Sigmoid colon (tissue), 7 donors: ENCODE measurements around the gene TERB1. TPM values are rescaled to one million over a fixed set of nuclear protein-coding genes. Genes with fewer than 3 reads are reported as not detected.

Source experiments
- DNase-seq: peaks from one replicate; pipeline ENCODE4 v3.0.0-alpha.2; 2019
- H3K27ac ChIP-seq, 4 donors: fragments of 200-600 bp; sonication (generic); one replicate each; pipeline ENCODE4 v1.5.1; 2016 to 2019; ENCODE audit warnings: mild to moderate bottlenecking in 1 of 4
- H3K27me3 ChIP-seq, 3 donors: fragments of 200-600 bp; sonication (generic); one replicate each; pipeline ENCODE4 v1.5.1; 2019; ENCODE audit warnings: mild to moderate bottlenecking in 1 of 3
- H3K36me3 ChIP-seq, 4 donors: fragments of 200-600 bp; sonication (generic); one replicate each; pipeline ENCODE4 v1.5.1; 2016 to 2019
- H3K4me1 ChIP-seq, 4 donors: fragments of 200-600 bp; sonication (generic); one replicate each; pipeline ENCODE4 v1.5.1; 2017 to 2019
- H3K4me3 ChIP-seq, 4 donors: fragments of 200-600 bp; sonication (generic); one replicate each; pipeline ENCODE4 v1.5.1; 2017 to 2019; ENCODE audit warnings: mild to moderate bottlenecking in 2 of 4, moderate library complexity in 1 of 4
- H3K9me3 ChIP-seq, 4 donors: fragments of 200-600 bp in 3 of 4; sonication (generic) in 3 of 4; one replicate each; pipeline versions ENCODE4 v1.5.1 to v1.6.1; 2013 to 2019
- EP300 ChIP-seq, 4 donors: sonication (generic); formaldehyde crosslinking; IDR thresholded peaks; one replicate each; pipeline ENCODE4 v1.6.1; 2017; ENCODE audit warnings: antibody characterized with exemption in 4 of 4
- POLR2A ChIP-seq, 2 donors: fragments of 450-650 bp; IDR thresholded peaks; one replicate each; pipeline ENCODE4 v1.6.1; 2016; ENCODE audit warnings: antibody characterized with exemption in 2 of 2, mild to moderate bottlenecking in 2 of 2, moderate library complexity in 2 of 2
- POLR2AphosphoS5 ChIP-seq, 4 donors: sonication (generic); formaldehyde crosslinking; IDR thresholded peaks; one replicate each; pipeline ENCODE4 v1.6.1; 2017; ENCODE audit warnings: antibody characterized with exemption in 4 of 4
- WGBS, 2 donors: extraction: QIAGEN DNeasy Blood & Tissue Kit; methylation state at CpG; one replicate each; pipeline ENCODE4 v1.1.7; 2013; 5-methylcytosine and 5-hydroxymethylcytosine counted together
- intact Hi-C: fragments of 100-400 bp; cut with DNase I; formaldehyde crosslinking; loops from one replicate; pipeline ENCODE4 v1.15.1; 2023
- polyA plus RNA-seq, 3 donors: library from polyadenylated mRNA; stranded (reverse); fragments of 200-250 nt; gene quantifications; one replicate each; pipeline ENCODE4 v1.2.3, GENCODE V29; 2013
- total RNA-seq, 4 donors: library from RNA; depleted of rRNA; stranded (reverse); fragments of >200 nt; gene quantifications; one replicate each; pipeline ENCODE4 v1.1.0, GENCODE V29; 2016
- TF ChIP-seq, protein P1 (sequence below), 4 experiments: fragments of 450-650 bp in 3 of 4; fragments of 200-600 bp in 1 of 4; IDR thresholded peaks; one replicate each; pipeline ENCODE4 v1.5.1; 2016 to 2019; ENCODE audit warnings: antibody characterized with exemption in 4 of 4, mild to moderate bottlenecking in 3 of 4, moderate library complexity in 2 of 4
- donor health status: healthy with polysubstance abuse.
- donor health status: Bipolar disorder and iron deficiency.
- donor health status: healthy.

The TERB1 gene
- total and polyA plus RNA-seq, 7 donors: under 0.01 to 0.03 TPM; not detected in 5

DNA sequence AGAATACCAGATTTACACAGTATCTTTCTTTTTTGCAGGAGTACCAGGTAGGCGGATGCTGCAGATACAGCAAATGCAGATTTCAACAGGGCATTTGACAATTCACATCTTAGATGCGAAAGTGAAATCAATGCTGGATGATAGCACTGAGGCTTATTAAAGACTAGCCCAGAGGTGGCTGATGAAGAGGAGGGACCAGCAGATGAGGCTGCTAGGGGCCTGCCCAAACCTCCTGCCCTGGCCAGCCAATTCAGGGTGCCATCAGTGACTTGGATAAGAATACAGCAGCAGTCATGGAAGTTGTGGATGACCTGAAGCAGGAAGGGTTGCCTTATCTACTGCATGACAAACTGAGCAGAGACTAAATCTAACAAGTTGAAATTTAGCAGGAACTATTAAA is 48.4 kb downstream of the TERB1 start:
- TF ChIP-seq, protein P1, sequence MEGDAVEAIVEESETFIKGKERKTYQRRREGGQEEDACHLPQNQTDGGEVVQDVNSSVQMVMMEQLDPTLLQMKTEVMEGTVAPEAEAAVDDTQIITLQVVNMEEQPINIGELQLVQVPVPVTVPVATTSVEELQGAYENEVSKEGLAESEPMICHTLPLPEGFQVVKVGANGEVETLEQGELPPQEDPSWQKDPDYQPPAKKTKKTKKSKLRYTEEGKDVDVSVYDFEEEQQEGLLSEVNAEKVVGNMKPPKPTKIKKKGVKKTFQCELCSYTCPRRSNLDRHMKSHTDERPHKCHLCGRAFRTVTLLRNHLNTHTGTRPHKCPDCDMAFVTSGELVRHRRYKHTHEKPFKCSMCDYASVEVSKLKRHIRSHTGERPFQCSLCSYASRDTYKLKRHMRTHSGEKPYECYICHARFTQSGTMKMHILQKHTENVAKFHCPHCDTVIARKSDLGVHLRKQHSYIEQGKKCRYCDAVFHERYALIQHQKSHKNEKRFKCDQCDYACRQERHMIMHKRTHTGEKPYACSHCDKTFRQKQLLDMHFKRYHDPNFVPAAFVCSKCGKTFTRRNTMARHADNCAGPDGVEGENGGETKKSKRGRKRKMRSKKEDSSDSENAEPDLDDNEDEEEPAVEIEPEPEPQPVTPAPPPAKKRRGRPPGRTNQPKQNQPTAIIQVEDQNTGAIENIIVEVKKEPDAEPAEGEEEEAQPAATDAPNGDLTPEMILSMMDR (IDR thresholded peaks at IDR 0.05): no peak
- no peak for TF ChIP-seq POLR2A (IDR thresholded peaks at IDR 0.05)
- no peak for TF ChIP-seq POLR2AphosphoS5 (IDR thresholded peaks at IDR 0.05)
- TF ChIP-seq EP300 (IDR thresholded peaks at IDR 0.05): no peak
- WGBS, 2 donors: 97% methylated on average over 2 of the region's 2 CpGs
- intact Hi-C loops: loop anchor here (5.0 to 10.0 kb wide), 4 partner anchors 91 to 348 kb away; partner anchors contain the start of genes CKLF and TK2
- peaks cover 0 to 12% (median 0%) of the 10 kb centered on the region in 4 donors for H3K36me3 ChIP-seq
- H3K27ac ChIP-seq: no peak overlapping the region
- H3K4me3 ChIP-seq: no peak overlapping the region
- H3K4me1 ChIP-seq: peaks cover 0 to 34% (median 32%) of the 10 kb centered on the region in 4 donors
- DNase-seq: no peak
- no peaks in the 10 kb centered on the region for H3K9me3 ChIP-seq
- no peaks in the 10 kb centered on the region for H3K27me3 ChIP-seq

DNA sequence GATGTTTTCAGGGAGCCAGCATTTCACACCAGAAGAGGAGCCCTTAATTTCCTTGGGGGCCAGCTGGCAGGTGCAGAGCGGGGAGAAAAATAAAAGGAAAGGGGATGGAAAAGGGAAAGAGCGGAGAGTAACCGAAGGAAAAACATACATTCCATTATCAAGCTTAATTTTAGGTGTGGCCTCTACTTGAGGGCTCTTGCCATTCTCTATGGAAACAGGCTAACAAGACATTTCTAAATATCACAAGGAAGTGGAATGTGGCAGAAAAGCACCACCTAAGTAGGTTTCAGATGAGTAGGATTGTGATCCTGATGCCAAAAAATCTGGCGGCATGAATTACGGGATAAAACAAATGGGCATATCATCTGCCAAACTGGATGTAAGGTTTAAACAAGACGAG is 49.0 kb downstream of the TERB1 start:
- WGBS, 2 donors: 80 to 85% methylated on average over 6 of the region's 6 CpGs
- no peak for DNase-seq
- intact Hi-C loops: loop anchor here (5.0 to 10.0 kb wide), 4 partner anchors 90 to 348 kb away; partner anchors contain the start of genes CKLF and TK2

DNA sequence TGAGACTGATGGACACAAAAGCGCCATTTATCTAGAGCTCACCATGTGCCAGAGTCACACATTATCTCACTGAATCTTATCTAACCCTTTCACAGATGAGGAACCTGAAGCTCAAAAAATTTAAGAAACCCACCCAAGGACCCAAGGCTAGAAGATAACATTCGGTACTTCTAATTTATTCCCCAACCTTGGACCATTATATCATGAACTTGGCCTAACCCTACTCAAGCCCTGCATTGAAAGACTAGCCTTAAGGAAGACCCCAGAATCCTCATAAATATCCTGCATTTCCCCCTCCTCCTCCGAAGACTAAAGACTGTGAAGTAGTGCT is 49.4 kb downstream of the TERB1 start:
- intact Hi-C loops: loop anchor here (5.0 to 10.0 kb wide), 4 partner anchors 90 to 347 kb away; partner anchors contain the start of genes CKLF and TK2
- TF ChIP-seq, protein P1 (IDR thresholded peaks at IDR 0.05): peak in 2 of 4 experiments; percentile 24 to 42
- TF ChIP-seq EP300 (IDR thresholded peaks at IDR 0.05): no peak
- no peak for DNase-seq
- Histone ChIP-seq H3K4me3 (peak overlapping the region; percentile 78 to 96 (median 94)), H3K27me3 (no peaks in the 10 kb centered on the region), H3K27ac (peak overlapping the region; percentile 87 to 96 (median 90)), H3K4me1 (peaks cover 0 to 43% (median 38%) of the 10 kb centered on the region in 4 donors), H3K36me3 (peaks cover 0 to 22% (median 0%) of the 10 kb centered on the region in 4 donors), H3K9me3 (no peaks in the 10 kb centered on the region)
- WGBS, 2 donors: 31 to 50% methylated on average over 3 of the region's 3 CpGs

More for the DNA sequence above, 49.0 kb downstream of the TERB1 start:
- no peaks in the 10 kb centered on the region for H3K9me3 ChIP-seq
- H3K36me3 ChIP-seq: peaks cover 0 to 17% (median 0%) of the 10 kb centered on the region in 4 donors
- H3K27me3 ChIP-seq: no peaks in the 10 kb centered on the region
- TF ChIP-seq POLR2A (IDR thresholded peaks at IDR 0.05) (no peak), POLR2AphosphoS5 (IDR thresholded peaks at IDR 0.05) (no peak), EP300 (IDR thresholded peaks at IDR 0.05) (no peak)
- TF ChIP-seq, protein P1 (IDR thresholded peaks at IDR 0.05): no peak
- H3K27ac ChIP-seq: peak overlapping the region in 1 of 4 donors; percentile 90
- H3K4me1 ChIP-seq: peaks cover 0 to 38% (median 34%) of the 10 kb centered on the region in 4 donors
- H3K4me3 ChIP-seq: peak overlapping the region in 1 of 4 donors; percentile 94

DNA sequence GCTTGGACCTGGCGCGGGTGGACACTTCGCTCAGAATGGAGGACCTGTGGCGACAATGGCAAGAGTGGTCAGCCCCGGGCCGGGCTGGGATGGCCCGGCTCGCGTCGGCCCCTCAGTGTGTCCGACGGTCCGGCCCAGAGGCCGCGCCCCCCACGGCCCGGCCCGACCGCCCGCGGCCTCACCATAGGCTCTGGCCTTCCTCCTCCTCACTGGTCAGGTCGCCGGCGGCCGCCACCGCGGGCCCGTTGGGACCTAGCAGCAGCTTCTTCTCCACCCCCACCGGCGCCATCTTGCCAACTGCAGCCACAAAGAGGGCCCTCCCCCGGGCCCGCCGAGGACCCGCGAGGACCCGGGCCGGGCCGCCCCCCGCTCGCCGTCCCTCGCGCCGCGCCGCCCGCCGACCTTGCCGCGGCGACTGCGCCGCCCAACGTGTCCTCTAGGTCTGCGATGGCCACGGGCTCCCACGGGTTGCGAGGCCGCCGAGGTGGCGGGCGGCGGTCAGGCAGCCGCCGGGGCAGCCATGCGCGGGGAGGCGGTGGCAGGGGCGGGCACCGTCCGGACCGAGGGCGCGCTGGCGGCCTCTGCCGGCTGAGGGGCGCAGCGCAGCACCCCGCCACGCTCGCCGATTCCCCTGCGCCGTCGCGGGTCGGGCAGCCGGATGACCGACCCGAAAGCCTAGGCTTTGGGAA is 49.9 kb downstream of the TERB1 start, which contains the start of gene DYNC1LI2:
DYNC1LI2 (minus strand) TSS at position 307 of the 689 bp plus-strand sequence; CDS start at position 289, 18 bp downstream.
- H3K36me3 ChIP-seq: peaks cover 0 to 27% (median 0%) of the 10 kb centered on the region in 4 donors
- TF ChIP-seq POLR2A (IDR thresholded peaks at IDR 0.05): no peak
- TF ChIP-seq, protein P1 (IDR thresholded peaks at IDR 0.05): peak in 1 of 4 experiments; percentile 84
- no peak for TF ChIP-seq EP300 (IDR thresholded peaks at IDR 0.05)
- peak in 3 of 4 donors; percentile 12 to 55 (median 25) for TF ChIP-seq POLR2AphosphoS5 (IDR thresholded peaks at IDR 0.05)
- no peaks in the 10 kb centered on the region for H3K27me3 ChIP-seq
- no peaks in the 10 kb centered on the region for H3K9me3 ChIP-seq
- H3K4me3 ChIP-seq: peak within 1 kb of the TSS; percentile 78 to 96 (median 94)
- intact Hi-C loops: loop anchor here (5.0 to 10.0 kb wide), 4 partner anchors 89 to 347 kb away; partner anchors contain the start of genes CKLF and TK2
- peak within 1 kb of the TSS; percentile 87 to 96 (median 90) for H3K27ac ChIP-seq
- DNase-seq: peak; percentile 88
- peaks cover 0 to 48% (median 43%) of the 10 kb centered on the region in 4 donors for H3K4me1 ChIP-seq
- 1% methylated on average over 90 of the region's 90 CpGs for WGBS, 2 donors
